Pancreas (tissue), 10 donors: Measurements from ENCODE around the gene RPRD1B. TPM values are rescaled to one million over a fixed set of nuclear protein-coding genes. Genes with fewer than 3 reads are reported as not detected.

Experiments used
- ATAC-seq, 4 donors: fragments of 200-7000 bp; cut with Tn5 transposase; one replicate each; pipeline versions ENCODE4 v1.8.0 to v1.9.1; 2020; ENCODE audit warnings: mild to moderate bottlenecking in 4 of 4, moderate library complexity in 4 of 4
- DNase-seq, 6 donors: peaks; one replicate each; pipeline ENCODE4 v3.0.0-alpha.2; 2020
- FAIRE-seq: peaks from 2 replicates; lab custom pipeline; 2012; peaks lifted over from hg19 to GRCh38; lab: Jason Lieb, UNC
- H3K27ac ChIP-seq, 4 donors: fragments of 200-600 bp; sonication (generic); 1 replicate in 3 of 4; 2 replicates in 1 of 4; pipeline versions ENCODE4 v1.5.0 to v1.8.0; 2020
- H3K27me3 ChIP-seq, 4 donors: fragments of 200-600 bp; one replicate each; pipeline ENCODE4 v1.8.0; 2021
- H3K36me3 ChIP-seq, 3 donors: fragments of 200-600 bp; sonication (generic) in 1 of 3; one replicate each; pipeline versions ENCODE4 v1.5.0 to v1.8.0; 2020 to 2021
- H3K4me1 ChIP-seq, 3 donors: fragments of 200-600 bp; one replicate each; pipeline ENCODE4 v1.8.0; 2021
- H3K4me3 ChIP-seq, 4 donors: fragments of 200-600 bp; sonication (generic) in 2 of 4; one replicate each; pipeline versions ENCODE4 v1.5.0 to v1.8.0; 2020 to 2021
- H3K9me3 ChIP-seq, 4 donors: fragments of 200-600 bp; one replicate each; pipeline ENCODE4 v1.8.0; 2021
- CTCF ChIP-seq, 4 donors: fragments of 200-600 bp; sonication (generic) in 3 of 4; IDR thresholded peaks; one replicate each; pipeline versions ENCODE4 v1.5.0 to v1.8.0; 2021; ENCODE audit warnings: antibody characterized with exemption in 4 of 4
- WGBS, 2 donors: extraction: QIAGEN DNeasy Blood & Tissue Kit; methylation state at CpG; one replicate each; pipeline ENCODE4 v1.1.7; 2013; 5-methylcytosine and 5-hydroxymethylcytosine counted together
- intact Hi-C, 3 donors: fragments of 100-400 bp; cut with DNase I; formaldehyde crosslinking; loops; one replicate each; pipeline versions ENCODE4 v1.11.1 to v1.14.2; 2022
- polyA plus RNA-seq, 2 donors: library from polyadenylated mRNA; stranded (reverse); fragments of 200-250 nt; gene quantifications; one replicate each; pipeline ENCODE4 v1.2.3, GENCODE V29; 2013
- total RNA-seq, 6 donors: library from RNA; stranded (reverse); fragmentation: NEBNext Ultra II Directional in 4 of 6; extraction: Animal tissue kit (Norgen Biotek cat#: 25700) in 4 of 6; gene quantifications; one replicate each; pipeline versions ENCODE4 v1.2.1 to v1.2.4, GENCODE V29; 2021 to 2023
- donor health status: healthy with polysubstance abuse.
- donor health status: DM: no; HTN: no; CAD: no; lungs with moderate emphysema.
- donor health status: DM: no; HTN: no; CAD: no.
- donor health status: control.
- donor health status: control.
- donor health status: Bipolar disorder and iron deficiency.
- donor health status: DM: yes; HTN: yes; CAD: no.
- donor health status: DM: no; HTN: no; CAD: no.
- donor health status: DM: no; HTN: no; CAD: no.
- donor health status: DM: yes; HTN: yes; CAD: no.

The RPRD1B gene
- total and polyA plus RNA-seq, 8 donors: 6.0 to 19.7 (median 12.0) TPM

DNA sequence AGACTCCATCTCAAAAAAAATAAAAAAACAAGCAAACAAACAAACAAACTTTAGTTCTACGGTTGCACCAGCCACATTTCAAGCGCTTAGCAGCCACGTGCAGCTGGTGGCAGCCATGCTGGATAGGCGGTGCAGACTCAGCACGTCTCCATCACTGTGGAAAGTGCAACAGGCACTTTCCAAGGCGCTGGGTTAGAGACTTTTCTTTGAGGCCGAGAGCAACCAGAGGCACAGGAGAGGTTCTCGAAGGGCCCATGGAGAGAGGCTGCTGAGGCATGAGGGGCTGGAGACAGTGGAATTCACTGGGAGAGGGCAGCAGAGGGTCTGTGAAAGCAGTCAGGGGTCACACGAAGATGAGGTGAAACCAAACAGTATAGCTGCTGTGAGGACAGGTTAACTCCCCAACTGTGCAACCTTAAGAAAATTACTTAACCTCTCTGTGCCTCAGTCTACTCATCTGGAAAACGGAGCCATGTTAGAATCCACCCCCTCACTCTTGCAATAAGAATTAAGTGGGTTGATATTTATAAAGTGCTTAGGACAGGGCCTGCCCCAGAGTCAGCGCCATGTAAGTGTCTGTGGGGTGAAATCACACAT is 104.0 kb downstream of the RPRD1B start:
- TF ChIP-seq CTCF (IDR thresholded peaks at IDR 0.05): no peak
- FAIRE-seq (no peak), DNase-seq (peak in 1 of 6 donors; percentile 24), ATAC-seq (no peak)
- Histone ChIP-seq H3K27me3 (no peaks in the 10 kb centered on the region), H3K9me3 (no peaks in the 10 kb centered on the region), H3K27ac (no peak overlapping the region), H3K36me3 (no peaks in the 10 kb centered on the region), H3K4me3 (no peak overlapping the region), H3K4me1 (peaks cover 0 to 6% (median 0%) of the 10 kb centered on the region in 3 donors)
- intact Hi-C loops: no loop called here
- WGBS, 2 donors: 84 to 91% methylated on average over 11 of the region's 11 CpGs

DNA sequence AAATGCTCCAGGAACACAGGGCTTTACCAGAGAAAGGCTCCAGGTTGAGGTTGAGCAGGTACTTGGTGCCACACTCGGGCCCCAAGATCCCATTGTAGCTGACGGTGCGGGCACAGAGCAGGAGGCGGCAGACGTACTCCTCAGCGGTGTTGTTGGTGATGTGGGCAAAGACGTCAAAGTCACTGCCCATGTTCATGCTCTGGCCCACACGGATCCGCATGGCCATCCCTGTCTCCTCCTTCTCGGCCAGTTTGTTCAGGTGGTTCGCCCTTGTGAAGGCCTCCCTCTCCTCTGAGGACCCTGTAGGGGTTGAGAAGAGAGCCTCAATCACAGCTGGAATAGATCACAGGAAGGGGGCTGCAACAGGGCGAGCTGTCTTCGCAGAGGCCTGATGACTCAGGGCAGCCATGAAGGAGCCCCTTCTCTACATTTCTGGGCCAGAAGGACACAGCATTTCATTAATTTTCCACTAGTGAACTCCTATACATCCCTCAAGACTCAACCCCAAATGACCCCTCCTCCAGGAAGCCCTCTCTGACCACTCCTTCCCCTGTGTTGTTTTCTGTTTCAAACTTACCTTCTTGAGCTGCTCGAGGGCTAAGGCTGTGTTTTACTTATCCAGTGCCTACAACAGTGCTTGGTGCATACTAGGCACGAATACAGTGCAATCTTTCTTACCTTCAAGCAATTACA is 104.7 kb downstream of the RPRD1B start:
- 88 to 93% methylated on average over 15 of the region's 15 CpGs for WGBS, 2 donors
- intact Hi-C loops: no loop called here
- Histone ChIP-seq H3K27me3 (no peaks in the 10 kb centered on the region), H3K9me3 (no peaks in the 10 kb centered on the region), H3K4me3 (no peak overlapping the region), H3K27ac (no peak overlapping the region), H3K4me1 (peaks cover 0 to 12% (median 3%) of the 10 kb centered on the region in 3 donors), H3K36me3 (no peaks in the 10 kb centered on the region)
- DNase-seq: peak in 1 of 6 donors; percentile 13
- no peak for FAIRE-seq
- no peak for TF ChIP-seq CTCF (IDR thresholded peaks at IDR 0.05)
- ATAC-seq: no peak

- no peak for FAIRE-seq
- TF ChIP-seq CTCF (IDR thresholded peaks at IDR 0.05): no peak
- no peak for ATAC-seq
- no peaks in the 10 kb centered on the region for H3K36me3 ChIP-seq
- peaks cover 5 to 23% (median 14%) of the 10 kb centered on the region in 3 donors for H3K4me1 ChIP-seq
- intact Hi-C loops: no loop called here
- WGBS, 2 donors: 87 to 91% methylated on average over 25 of the region's 25 CpGs
- H3K9me3 ChIP-seq: no peaks in the 10 kb centered on the region
- H3K27ac ChIP-seq: no peak overlapping the region
- no peak overlapping the region for H3K4me3 ChIP-seq
- no peaks in the 10 kb centered on the region for H3K27me3 ChIP-seq
- peak in 1 of 6 donors; percentile 46 for DNase-seq
Observed at GRCh38 chr20:38139156-38139912, 105.8 kb downstream of the RPRD1B start.

DNA sequence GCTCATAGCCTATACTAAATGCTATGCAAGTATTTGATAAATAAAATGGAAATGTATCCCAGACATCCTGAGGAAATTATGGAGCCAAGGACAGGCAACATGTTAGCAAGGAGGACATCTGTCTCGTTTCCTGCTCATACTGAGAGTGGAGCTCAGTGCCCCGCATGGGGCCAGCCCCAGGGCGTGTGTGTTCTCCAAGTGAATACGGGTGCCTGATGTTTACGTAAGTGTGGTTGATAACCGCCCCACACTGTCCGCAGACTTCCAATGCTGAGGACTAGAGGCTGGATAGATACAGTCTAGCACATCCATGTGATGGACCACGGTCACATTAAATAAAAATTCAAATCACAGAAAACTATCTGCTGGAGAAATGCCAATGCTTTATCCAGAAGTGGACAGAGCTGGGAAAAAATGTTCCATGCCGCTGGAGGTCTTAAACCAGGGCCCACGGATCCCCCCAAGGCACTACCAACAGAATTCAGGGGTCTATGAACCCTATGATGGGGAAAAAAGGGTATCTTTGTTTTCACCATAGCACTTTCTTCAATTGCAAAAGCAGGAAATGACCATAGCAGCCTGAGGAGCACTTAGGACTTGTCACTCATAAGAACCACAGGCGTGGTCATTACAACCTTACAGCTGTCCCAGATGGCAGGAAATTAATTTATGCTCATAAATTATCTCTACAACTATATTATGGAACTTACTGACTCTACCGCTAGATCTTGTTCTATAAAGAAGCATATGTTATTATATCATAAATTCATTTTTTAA is 106.6 kb downstream of the RPRD1B start:
- H3K9me3 ChIP-seq: no peaks in the 10 kb centered on the region
- no peak for TF ChIP-seq CTCF (IDR thresholded peaks at IDR 0.05)
- no peaks in the 10 kb centered on the region for H3K27me3 ChIP-seq
- H3K4me3 ChIP-seq: no peak overlapping the region
- H3K4me1 ChIP-seq: peaks cover 5 to 25% (median 15%) of the 10 kb centered on the region in 3 donors
- H3K36me3 ChIP-seq: no peaks in the 10 kb centered on the region
- H3K27ac ChIP-seq: no peak overlapping the region
- FAIRE-seq (no peak), ATAC-seq (no peak), DNase-seq (peak in 1 of 6 donors; percentile 16)
- WGBS, 2 donors: 74 to 77% methylated on average over 12 of the region's 12 CpGs
- intact Hi-C loops: no loop called here
